ENCODE data around the gene ADAR.
A peak's percentile ranks its signal among the peaks of the same experiment; 100 is the strongest.

ADAR gene

GRCh38 chr1:154557248-154557938 lies 50.6 kb downstream of the ADAR start:
- no peak for DNase-seq

GRCh38 chr1:154556422-154556821 lies 51.6 kb downstream of the ADAR start:
- no peak for DNase-seq

- DNase-seq = no peak
Observed at GRCh38 chr1:154553056-154554030, 54.6 kb downstream of the ADAR start.

- no peak for DNase-seq
Observed at GRCh38 chr1:154552036-154552435, 56.0 kb downstream of the ADAR start.

GRCh38 chr1:154551474-154551873 lies 56.5 kb downstream of the ADAR start:
- DNase-seq = no peak

- DNase-seq = no peak
Observed at GRCh38 chr1:154550657-154551056, 57.3 kb downstream of the ADAR start.

GRCh38 chr1:154550070-154550469 lies 57.9 kb downstream of the ADAR start:
- no peak for DNase-seq

- no peak for DNase-seq
Observed at GRCh38 chr1:154549202-154549770, 58.7 kb downstream of the ADAR start.

GRCh38 chr1:154548028-154548427 lies 60.0 kb downstream of the ADAR start:
- no peak for DNase-seq

GRCh38 chr1:154547105-154547732 lies 60.8 kb downstream of the ADAR start:
- no peak for DNase-seq

GRCh38 chr1:154546264-154547063 lies 61.5 kb downstream of the ADAR start:
- DNase-seq = peak; percentile 7 to 25

- no peak for DNase-seq
Observed at GRCh38 chr1:154541231-154541630, 66.8 kb downstream of the ADAR start.

- DNase-seq = no peak
Observed at GRCh38 chr1:154539486-154540483, 68.2 kb downstream of the ADAR start.

- DNase-seq = no peak
Observed at GRCh38 chr1:154536570-154536969, 71.4 kb downstream of the ADAR start.

GRCh38 chr1:154533952-154534844 lies 73.8 kb downstream of the ADAR start:
- DNase-seq = no peak
